HCT116 (cell line): ENCODE measurements around the gene CPNE9.

Experiments
- CBX3 ChIP-seq: IDR thresholded peaks from 2 replicates; pipeline ENCODE4 v1.6.1; 2012; ENCODE audit warnings: low read depth
- CEBPB ChIP-seq: IDR thresholded peaks from 2 replicates; pipeline ENCODE4 v1.6.1; 2012; ENCODE audit warnings: low read depth
- EZH2 ChIP-seq: fragments of 200-600 bp; sonication (generic); IDR thresholded peaks from 2 replicates; pipeline ENCODE4 v1.6.1; 2017; ENCODE audit warnings: antibody characterized with exemption, mixed run types
- EZH2phosphoT487 ChIP-seq: fragments of 200-600 bp; IDR thresholded peaks from 2 replicates; pipeline ENCODE4 v1.6.1; 2018; ENCODE audit warnings: antibody characterized with exemption, borderline replicate concordance
- JUND ChIP-seq: IDR thresholded peaks from 2 replicates; pipeline ENCODE4 v1.6.1; 2012
- RAD21 ChIP-seq: IDR thresholded peaks from 2 replicates; pipeline ENCODE4 v1.6.1; 2012; ENCODE audit warnings: low read depth, mild to moderate bottlenecking
- SP1 ChIP-seq: IDR thresholded peaks from 2 replicates; pipeline ENCODE4 v1.6.1; 2012; ENCODE audit warnings: low read depth
- TF ChIP-seq, protein P1 (sequence below), 3 experiments: fragments of 200-600 bp in 1 of 3; sonication (generic) in 1 of 3; IDR thresholded peaks in 2 of 3; conservative IDR thresholded peaks in 1 of 3; 2 replicates each; pipeline ENCODE4 v1.5.1; 2012 to 2017; ENCODE audit warnings: low read depth in 2 of 3, low read length in 2 of 3, antibody characterized with exemption in 1 of 3, borderline replicate concordance in 1 of 3, control low read depth in 1 of 3, mild to moderate bottlenecking in 1 of 3, mixed read lengths in 1 of 3, mixed run types in 1 of 3, moderate library complexity in 1 of 3; ENCODE audit not compliant: insufficient read depth in 1 of 3
- TF ChIP-seq, protein P2 (sequence below): IDR thresholded peaks from 2 replicates; pipeline ENCODE4 v1.6.1; 2011; ENCODE audit warnings: mild to moderate bottlenecking, low read length, moderate library complexity; ENCODE audit not compliant: insufficient replicate concordance; ENCODE audit errors: extremely low read depth

DNA sequence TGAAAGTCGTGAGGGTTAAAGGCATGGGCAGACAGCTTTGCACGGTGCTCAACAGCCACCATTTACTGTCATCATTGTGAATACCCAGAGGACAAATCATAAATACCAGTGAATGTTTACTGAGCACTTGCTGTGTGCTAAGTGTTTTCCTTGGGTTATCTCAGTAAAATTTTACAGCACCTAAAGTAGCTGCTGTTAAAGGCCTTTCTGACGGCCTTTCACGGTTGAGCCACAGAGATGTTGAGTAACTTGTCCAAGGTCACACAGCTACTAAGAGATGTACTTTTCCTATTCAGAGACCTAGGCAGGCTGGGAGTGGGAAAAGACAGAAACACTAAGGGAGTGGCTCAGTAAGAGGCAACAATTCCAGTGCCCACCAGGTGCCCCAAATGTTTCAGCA, 393 bp upstream of the CPNE9 start:
- no peak for TF ChIP-seq SP1
- TF ChIP-seq, protein P1, sequence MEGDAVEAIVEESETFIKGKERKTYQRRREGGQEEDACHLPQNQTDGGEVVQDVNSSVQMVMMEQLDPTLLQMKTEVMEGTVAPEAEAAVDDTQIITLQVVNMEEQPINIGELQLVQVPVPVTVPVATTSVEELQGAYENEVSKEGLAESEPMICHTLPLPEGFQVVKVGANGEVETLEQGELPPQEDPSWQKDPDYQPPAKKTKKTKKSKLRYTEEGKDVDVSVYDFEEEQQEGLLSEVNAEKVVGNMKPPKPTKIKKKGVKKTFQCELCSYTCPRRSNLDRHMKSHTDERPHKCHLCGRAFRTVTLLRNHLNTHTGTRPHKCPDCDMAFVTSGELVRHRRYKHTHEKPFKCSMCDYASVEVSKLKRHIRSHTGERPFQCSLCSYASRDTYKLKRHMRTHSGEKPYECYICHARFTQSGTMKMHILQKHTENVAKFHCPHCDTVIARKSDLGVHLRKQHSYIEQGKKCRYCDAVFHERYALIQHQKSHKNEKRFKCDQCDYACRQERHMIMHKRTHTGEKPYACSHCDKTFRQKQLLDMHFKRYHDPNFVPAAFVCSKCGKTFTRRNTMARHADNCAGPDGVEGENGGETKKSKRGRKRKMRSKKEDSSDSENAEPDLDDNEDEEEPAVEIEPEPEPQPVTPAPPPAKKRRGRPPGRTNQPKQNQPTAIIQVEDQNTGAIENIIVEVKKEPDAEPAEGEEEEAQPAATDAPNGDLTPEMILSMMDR (IDR thresholded peaks at IDR 0.05 in 2 of 3, conservative IDR thresholded peaks at IDR 0.05 in 1 of 3; ENCODE audit: borderline replicate concordance in 1 of 3, insufficient read depth in 1 of 3, low read depth in 2 of 3, low read length in 2 of 3) = no peak
- TF ChIP-seq EZH2phosphoT487 = no peak
- no peak for TF ChIP-seq JUND
- TF ChIP-seq EZH2 = no peak
- no peak for TF ChIP-seq CBX3
- no peak for TF ChIP-seq CEBPB
- TF ChIP-seq RAD21 = no peak
- TF ChIP-seq, protein P2, sequence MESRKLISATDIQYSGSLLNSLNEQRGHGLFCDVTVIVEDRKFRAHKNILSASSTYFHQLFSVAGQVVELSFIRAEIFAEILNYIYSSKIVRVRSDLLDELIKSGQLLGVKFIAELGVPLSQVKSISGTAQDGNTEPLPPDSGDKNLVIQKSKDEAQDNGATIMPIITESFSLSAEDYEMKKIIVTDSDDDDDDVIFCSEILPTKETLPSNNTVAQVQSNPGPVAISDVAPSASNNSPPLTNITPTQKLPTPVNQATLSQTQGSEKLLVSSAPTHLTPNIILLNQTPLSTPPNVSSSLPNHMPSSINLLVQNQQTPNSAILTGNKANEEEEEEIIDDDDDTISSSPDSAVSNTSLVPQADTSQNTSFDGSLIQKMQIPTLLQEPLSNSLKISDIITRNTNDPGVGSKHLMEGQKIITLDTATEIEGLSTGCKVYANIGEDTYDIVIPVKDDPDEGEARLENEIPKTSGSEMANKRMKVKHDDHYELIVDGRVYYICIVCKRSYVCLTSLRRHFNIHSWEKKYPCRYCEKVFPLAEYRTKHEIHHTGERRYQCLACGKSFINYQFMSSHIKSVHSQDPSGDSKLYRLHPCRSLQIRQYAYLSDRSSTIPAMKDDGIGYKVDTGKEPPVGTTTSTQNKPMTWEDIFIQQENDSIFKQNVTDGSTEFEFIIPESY = no peak
